Endothelial cell of umbilical vein (primary cell): ENCODE data around the gene GRM5.
"Not testable (repeated sequence)": the region's sequence is repeated elsewhere in the genome, so short reads cannot be mapped to it uniquely, and the experiment has no call there.

Source experiments
- EZH2 ChIP-seq: IDR thresholded peaks from 2 replicates; pipeline ENCODE4 v1.6.1; 2012; ENCODE audit warnings: borderline replicate concordance, low read depth, mild to moderate bottlenecking, moderate library complexity, low read length, inconsistent platforms; ENCODE audit not compliant: severe bottlenecking
- FOS ChIP-seq: IDR thresholded peaks from 2 replicates; pipeline ENCODE4 v1.6.1; 2011; ENCODE audit warnings: mild to moderate bottlenecking, low read length, moderate library complexity, borderline replicate concordance; ENCODE audit not compliant: insufficient read depth
- GATA2 ChIP-seq: IDR thresholded peaks from 2 replicates; pipeline ENCODE4 v1.7.0; 2011; ENCODE audit warnings: low read depth, mild to moderate bottlenecking, moderate library complexity, mixed read lengths, low read length; ENCODE audit not compliant: insufficient read length, insufficient read depth
- JUN ChIP-seq: IDR thresholded peaks from 2 replicates; pipeline ENCODE4 v1.6.1; 2011; ENCODE audit warnings: borderline replicate concordance, low read depth; ENCODE audit not compliant: insufficient read length, insufficient read depth
- MYC ChIP-seq: IDR thresholded peaks from one replicate; pipeline ENCODE4 v1.6.1; 2011; ENCODE audit warnings: mild to moderate bottlenecking, low read depth, low read length
- POLR2A ChIP-seq: IDR thresholded peaks from 2 replicates; pipeline ENCODE4 v1.6.1; 2012; ENCODE audit warnings: low read depth, mild to moderate bottlenecking, control low read depth, low read length
- POLR2AphosphoS5 ChIP-seq: IDR thresholded peaks from 2 replicates; pipeline ENCODE4 v1.6.1; 2012; ENCODE audit warnings: low read depth, mild to moderate bottlenecking, control low read depth, low read length, moderate library complexity; ENCODE audit not compliant: insufficient read depth
- TF ChIP-seq, protein P1 (sequence below), 2 donors: IDR thresholded peaks; 1 replicate in 1 of 2; 2 replicates in 1 of 2; pipeline ENCODE4 v1.5.1; 2011; ENCODE audit warnings: low read length in 2 of 2, mild to moderate bottlenecking in 2 of 2, moderate library complexity in 2 of 2, control low read depth in 1 of 2, inconsistent platforms in 1 of 2, low read depth in 1 of 2; ENCODE audit not compliant: insufficient read depth in 1 of 2; ENCODE audit errors: extremely low read depth in 1 of 2
- TF ChIP-seq, protein P2 (sequence below): IDR thresholded peaks from 2 replicates; pipeline ENCODE4 v1.6.1; 2011; ENCODE audit not compliant: insufficient read depth, insufficient read length

DNA sequence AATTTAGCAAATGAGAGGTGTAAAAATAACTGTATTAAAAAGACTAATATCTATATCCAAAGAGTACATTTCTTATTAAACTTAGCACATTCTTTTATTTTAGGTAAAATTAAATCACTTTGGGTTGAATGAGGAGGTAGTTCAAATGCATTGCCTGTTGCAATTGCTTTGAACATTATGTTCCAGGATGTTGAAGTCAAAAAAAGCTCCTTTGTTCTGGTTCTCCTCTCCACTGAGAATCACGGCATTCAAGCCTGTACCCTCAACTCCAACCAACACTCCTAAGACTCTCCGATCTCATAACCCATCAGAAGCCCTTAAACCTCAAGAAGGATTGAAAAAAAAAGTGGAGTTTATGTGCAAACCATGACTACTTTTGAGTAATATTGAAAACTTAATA lies 230.1 kb downstream of the GRM5 start:
- not testable (repeated sequence) for TF ChIP-seq POLR2A, POLR2AphosphoS5, EZH2, MYC, JUN, GATA2, FOS
- TF ChIP-seq, protein P1, sequence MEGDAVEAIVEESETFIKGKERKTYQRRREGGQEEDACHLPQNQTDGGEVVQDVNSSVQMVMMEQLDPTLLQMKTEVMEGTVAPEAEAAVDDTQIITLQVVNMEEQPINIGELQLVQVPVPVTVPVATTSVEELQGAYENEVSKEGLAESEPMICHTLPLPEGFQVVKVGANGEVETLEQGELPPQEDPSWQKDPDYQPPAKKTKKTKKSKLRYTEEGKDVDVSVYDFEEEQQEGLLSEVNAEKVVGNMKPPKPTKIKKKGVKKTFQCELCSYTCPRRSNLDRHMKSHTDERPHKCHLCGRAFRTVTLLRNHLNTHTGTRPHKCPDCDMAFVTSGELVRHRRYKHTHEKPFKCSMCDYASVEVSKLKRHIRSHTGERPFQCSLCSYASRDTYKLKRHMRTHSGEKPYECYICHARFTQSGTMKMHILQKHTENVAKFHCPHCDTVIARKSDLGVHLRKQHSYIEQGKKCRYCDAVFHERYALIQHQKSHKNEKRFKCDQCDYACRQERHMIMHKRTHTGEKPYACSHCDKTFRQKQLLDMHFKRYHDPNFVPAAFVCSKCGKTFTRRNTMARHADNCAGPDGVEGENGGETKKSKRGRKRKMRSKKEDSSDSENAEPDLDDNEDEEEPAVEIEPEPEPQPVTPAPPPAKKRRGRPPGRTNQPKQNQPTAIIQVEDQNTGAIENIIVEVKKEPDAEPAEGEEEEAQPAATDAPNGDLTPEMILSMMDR (IDR thresholded peaks at IDR 0.05; ENCODE audit: extremely low read depth in 1 of 2, insufficient read depth in 1 of 2, low read depth in 1 of 2, low read length in 2 of 2), result not testable (repeated sequence)
- TF ChIP-seq, protein P2, sequence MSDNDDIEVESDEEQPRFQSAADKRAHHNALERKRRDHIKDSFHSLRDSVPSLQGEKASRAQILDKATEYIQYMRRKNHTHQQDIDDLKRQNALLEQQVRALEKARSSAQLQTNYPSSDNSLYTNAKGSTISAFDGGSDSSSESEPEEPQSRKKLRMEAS, result not testable (repeated sequence)
